Mesendoderm (in vitro differentiated cells): ENCODE data around the gene LDHD.
A peak's percentile ranks its signal among the peaks of the same experiment; 100 is the strongest.

Experiments used
- DNase-seq: peaks from one replicate; pipeline ENCODE4 v3.0.0; 2013
- H2AK5ac ChIP-seq: 2 replicates; pipeline ENCODE4 v1.6.1; 2013; ENCODE audit warnings: low read length, inconsistent platforms
- H2BK120ac ChIP-seq: 2 replicates; pipeline ENCODE4 v1.6.1; 2013; ENCODE audit warnings: low read depth, mild to moderate bottlenecking, low read length, moderate library complexity, mixed read lengths
- H2BK15ac ChIP-seq: replicated peaks from 2 replicates; pipeline ENCODE4 v1.6.1; 2013; ENCODE audit warnings: low read depth, mild to moderate bottlenecking, moderate library complexity
- H2BK5ac ChIP-seq: 2 replicates; pipeline ENCODE4 v1.6.1; 2013; ENCODE audit warnings: low read length, inconsistent platforms
- H3K18ac ChIP-seq: 2 replicates; pipeline ENCODE4 v1.6.1; 2013; ENCODE audit warnings: mild to moderate bottlenecking, low read length, mixed read lengths
- H3K23ac ChIP-seq: one replicate; pipeline ENCODE4 v1.6.1; 2013; ENCODE audit warnings: low read length
- H3K27ac ChIP-seq: 2 replicates; pipeline ENCODE4 v1.5.1; 2013; ENCODE audit warnings: low read depth, mild to moderate bottlenecking, inconsistent platforms, low read length, moderate library complexity
- H3K27me3 ChIP-seq: 2 replicates; pipeline ENCODE4 v1.6.1; 2013; ENCODE audit warnings: low read length, control low read depth, mild to moderate bottlenecking, inconsistent platforms; ENCODE audit not compliant: insufficient read depth, poor library complexity
- H3K36me3 ChIP-seq: 2 replicates; pipeline ENCODE4 v1.6.1; 2013; ENCODE audit warnings: low read length, inconsistent platforms; ENCODE audit not compliant: control insufficient read depth, insufficient read depth
- H3K4ac ChIP-seq: one replicate; pipeline ENCODE4 v1.6.1; 2013; ENCODE audit warnings: low read depth, mild to moderate bottlenecking, low read length, moderate library complexity
- H3K4me1 ChIP-seq: 2 replicates; pipeline ENCODE4 v1.6.1; 2013; ENCODE audit warnings: low read depth, low read length, inconsistent platforms; ENCODE audit not compliant: control insufficient read depth
- H3K4me2 ChIP-seq: 2 replicates; pipeline ENCODE4 v1.6.1; 2013; ENCODE audit warnings: low read length
- H3K4me3 ChIP-seq: 2 replicates; pipeline ENCODE4 v1.5.1; 2013; ENCODE audit warnings: mild to moderate bottlenecking, low read length
- H3K56ac ChIP-seq: one replicate; pipeline ENCODE4 v1.6.1; 2013; ENCODE audit warnings: low read length
- H3K79me1 ChIP-seq: 2 replicates; pipeline ENCODE4 v1.6.1; 2013; ENCODE audit warnings: low read length, inconsistent platforms
- H3K79me2 ChIP-seq: 2 replicates; pipeline ENCODE4 v1.6.1; 2013; ENCODE audit warnings: mild to moderate bottlenecking, low read length; ENCODE audit not compliant: control insufficient read depth, insufficient read depth
- H3K9ac ChIP-seq: 2 replicates; pipeline ENCODE4 v1.6.1; 2013; ENCODE audit warnings: low read length, inconsistent platforms
- H4K5ac ChIP-seq: one replicate; pipeline ENCODE4 v1.6.1; 2013; ENCODE audit warnings: low read length
- H4K8ac ChIP-seq: one replicate; pipeline ENCODE4 v1.6.1; 2013; ENCODE audit warnings: low read depth, mild to moderate bottlenecking, control low read depth, low read length, moderate library complexity
- WGBS: extraction: QIAGEN DNeasy Blood & Tissue Kit; methylation state at CpG from one replicate; pipeline ENCODE4 v1.1.7; 2013; ENCODE audit warnings: low lambda C conversion rate, missing lambda C conversion rate; ENCODE audit not compliant: insufficient coverage; ENCODE audit errors: extremely low coverage; 5-methylcytosine and 5-hydroxymethylcytosine counted together

The LDHD gene

DNA sequence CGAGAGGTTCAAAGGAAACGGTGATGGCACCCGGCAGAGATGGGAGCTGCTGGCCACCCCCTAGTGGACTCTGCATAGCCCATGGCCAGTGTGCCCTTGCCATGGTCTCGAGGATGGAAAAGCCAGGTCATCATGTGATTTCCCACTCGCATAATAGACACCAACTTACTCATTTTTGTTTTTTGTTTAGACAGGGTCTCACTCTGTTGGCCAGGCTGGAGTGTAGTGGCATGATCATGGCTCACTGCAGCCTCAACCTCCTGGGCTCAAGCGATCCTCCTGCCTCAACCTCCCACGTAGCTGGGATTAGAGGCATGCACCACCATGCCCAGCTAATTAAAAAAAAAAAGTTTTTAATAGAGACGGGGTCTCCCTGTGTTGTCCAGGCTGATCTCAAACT lies 27.6 kb downstream of the LDHD start:
- H2BK120ac ChIP-seq, result no peak overlapping the region
- no peak overlapping the region for H3K23ac ChIP-seq
- no peak overlapping the region for H3K18ac ChIP-seq
- no peak overlapping the region for H4K5ac ChIP-seq
- no peak overlapping the region for H4K8ac ChIP-seq
- H2BK15ac ChIP-seq, result no peak overlapping the region
- H3K4me1 ChIP-seq, result peaks cover 7% of the 10 kb centered on the region
- no peaks in the 10 kb centered on the region for H3K27me3 ChIP-seq
- H3K4ac ChIP-seq, result no peak overlapping the region
- H3K56ac ChIP-seq, result no peak overlapping the region
- H3K4me2 ChIP-seq, result no peak overlapping the region
- DNase-seq, result no peak
- H2AK5ac ChIP-seq, result no peak overlapping the region
- no peaks in the 10 kb centered on the region for H3K36me3 ChIP-seq
- no peak overlapping the region for H3K4me3 ChIP-seq
- peaks cover 34% of the 10 kb centered on the region for H3K79me1 ChIP-seq
- WGBS, result no CpG with 5 or more reads among the region's 8 CpGs
- H2BK5ac ChIP-seq, result no peak overlapping the region
- H3K27ac ChIP-seq, result no peak overlapping the region
- H3K79me2 ChIP-seq, result peaks cover 29% of the 10 kb centered on the region
- H3K9ac ChIP-seq, result no peak overlapping the region

GRCh38 chr16:75088216-75088615 lies 28.4 kb downstream of the LDHD start:
- Histone ChIP-seq H3K79me2 (peaks cover 31% of the 10 kb centered on the region), H2AK5ac (no peak overlapping the region), H4K5ac (no peak overlapping the region), H3K18ac (no peak overlapping the region), H3K36me3 (no peaks in the 10 kb centered on the region), H3K27me3 (no peaks in the 10 kb centered on the region), H3K4me2 (no peak overlapping the region), H3K4ac (no peak overlapping the region), H3K79me1 (peaks cover 38% of the 10 kb centered on the region), H3K23ac (no peak overlapping the region), H3K9ac (no peak overlapping the region), H2BK120ac (no peak overlapping the region), H3K4me3 (no peak overlapping the region), H3K4me1 (peaks cover 7% of the 10 kb centered on the region), H3K27ac (no peak overlapping the region), H4K8ac (no peak overlapping the region), H2BK5ac (no peak overlapping the region), H2BK15ac (no peak overlapping the region), H3K56ac (no peak overlapping the region)
- no CpG with 5 or more reads among the region's 3 CpGs for WGBS
- DNase-seq, result no peak

DNA sequence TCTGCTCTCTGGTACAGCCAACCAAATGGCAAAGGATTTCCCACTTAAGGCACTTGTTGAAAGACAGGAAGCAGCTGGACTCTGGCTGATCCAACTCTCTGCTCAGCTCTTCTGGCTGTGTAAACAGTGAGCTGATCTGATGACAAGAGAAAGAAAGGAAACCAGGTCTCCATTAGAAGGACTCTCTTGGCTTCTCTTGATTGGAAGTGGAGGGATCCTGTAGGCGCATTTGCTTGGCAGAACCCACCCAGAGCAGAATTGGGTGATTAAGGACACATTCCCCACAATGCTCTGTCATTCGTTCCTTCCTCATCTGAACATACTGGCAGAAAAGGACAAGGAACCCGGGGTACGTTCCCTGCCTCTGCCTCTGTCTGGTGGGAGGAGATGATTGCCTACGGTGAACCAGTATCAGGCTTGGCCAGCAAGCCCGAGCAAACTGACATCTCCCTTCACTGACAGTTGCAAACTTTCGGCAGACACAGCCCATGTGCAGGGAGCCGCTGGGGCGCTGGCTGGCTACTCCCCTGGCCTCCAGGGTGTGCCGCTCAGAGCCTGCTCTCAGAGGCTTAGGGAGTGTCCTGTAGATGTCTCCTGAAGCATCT lies 29.1 kb downstream of the LDHD start:
- Histone ChIP-seq H3K4me3 (no peak overlapping the region), H3K56ac (peak overlapping the region; percentile 30), H4K8ac (no peak overlapping the region), H3K4me1 (peaks cover 7% of the 10 kb centered on the region), H3K27ac (no peak overlapping the region), H2BK15ac (no peak overlapping the region), H4K5ac (no peak overlapping the region), H3K4me2 (no peak overlapping the region), H3K36me3 (no peaks in the 10 kb centered on the region), H3K9ac (no peak overlapping the region), H3K79me2 (peaks cover 31% of the 10 kb centered on the region), H3K27me3 (no peaks in the 10 kb centered on the region), H3K23ac (no peak overlapping the region), H3K18ac (no peak overlapping the region), H2BK120ac (no peak overlapping the region), H2BK5ac (no peak overlapping the region), H3K79me1 (peaks cover 38% of the 10 kb centered on the region), H3K4ac (no peak overlapping the region), H2AK5ac (no peak overlapping the region)
- DNase-seq, result no peak
- WGBS, result no CpG with 5 or more reads among the region's 10 CpGs

DNA sequence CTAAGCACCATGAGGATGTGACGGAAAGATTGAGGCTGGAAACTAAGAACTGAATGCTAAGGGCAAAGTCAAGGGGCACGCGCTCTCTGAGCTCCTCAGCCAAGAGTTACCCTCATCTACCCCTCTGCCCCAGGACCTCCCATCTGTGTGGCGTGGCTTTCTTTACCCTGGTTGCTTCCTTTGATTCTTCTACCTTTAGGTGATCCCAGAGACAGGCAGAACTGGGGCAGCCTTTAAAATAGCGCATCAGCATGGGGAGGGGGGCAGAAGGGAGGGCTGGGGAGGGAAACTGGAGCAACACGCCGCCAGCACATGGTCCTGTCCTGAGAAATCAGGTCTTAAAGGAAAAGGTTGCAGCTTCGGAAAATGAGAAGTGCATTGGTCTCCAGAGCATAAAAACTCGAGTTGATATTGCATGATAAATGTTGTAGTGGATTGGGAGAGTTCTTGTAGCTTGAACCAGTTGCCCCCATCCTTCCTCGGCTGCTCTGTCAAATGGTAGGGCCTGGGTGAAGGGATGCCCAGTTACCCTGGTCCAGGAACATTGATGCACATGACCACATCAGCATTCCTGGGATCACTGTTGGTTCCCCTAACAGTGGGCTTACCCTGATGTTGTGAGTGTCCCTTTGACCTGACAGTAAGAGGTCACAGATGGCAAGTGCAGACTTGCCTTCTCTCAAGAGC lies 29.7 kb downstream of the LDHD start:
- H3K9ac ChIP-seq, result peak overlapping the region; percentile 4
- H3K56ac ChIP-seq, result peak overlapping the region; percentile 30
- H3K79me2 ChIP-seq, result peaks cover 36% of the 10 kb centered on the region
- no CpG with 5 or more reads among the region's 10 CpGs for WGBS
- no peak overlapping the region for H2BK5ac ChIP-seq
- no peaks in the 10 kb centered on the region for H3K36me3 ChIP-seq
- H2BK120ac ChIP-seq, result no peak overlapping the region
- H2BK15ac ChIP-seq, result no peak overlapping the region
- peaks cover 44% of the 10 kb centered on the region for H3K79me1 ChIP-seq
- no peak overlapping the region for H4K8ac ChIP-seq
- no peaks in the 10 kb centered on the region for H3K27me3 ChIP-seq
- no peak overlapping the region for H3K18ac ChIP-seq
- no peak overlapping the region for H3K4ac ChIP-seq
- no peak for DNase-seq
- no peak overlapping the region for H3K4me2 ChIP-seq
- no peak overlapping the region for H2AK5ac ChIP-seq
- H4K5ac ChIP-seq, result no peak overlapping the region
- no peak overlapping the region for H3K23ac ChIP-seq
- H3K4me1 ChIP-seq, result peaks cover 7% of the 10 kb centered on the region
- no peak overlapping the region for H3K27ac ChIP-seq
- no peak overlapping the region for H3K4me3 ChIP-seq

GRCh38 chr16:75086281-75086680 lies 30.3 kb downstream of the LDHD start:
- peaks cover 49% of the 10 kb centered on the region for H3K79me1 ChIP-seq
- no peak overlapping the region for H2AK5ac ChIP-seq
- no peaks in the 10 kb centered on the region for H3K36me3 ChIP-seq
- H4K5ac ChIP-seq, result no peak overlapping the region
- H2BK15ac ChIP-seq, result no peak overlapping the region
- peaks cover 40% of the 10 kb centered on the region for H3K79me2 ChIP-seq
- H3K9ac ChIP-seq, result no peak overlapping the region
- H2BK5ac ChIP-seq, result no peak overlapping the region
- no peaks in the 10 kb centered on the region for H3K27me3 ChIP-seq
- no peak overlapping the region for H2BK120ac ChIP-seq
- H3K4me1 ChIP-seq, result peaks cover 7% of the 10 kb centered on the region
- H3K4me2 ChIP-seq, result no peak overlapping the region
- no peak for DNase-seq
- no peak overlapping the region for H3K4ac ChIP-seq
- no peak overlapping the region for H4K8ac ChIP-seq
- no peak overlapping the region for H3K4me3 ChIP-seq
- H3K56ac ChIP-seq, result no peak overlapping the region
- WGBS, result no CpG with 5 or more reads among the region's 1 CpG
- no peak overlapping the region for H3K18ac ChIP-seq
- H3K23ac ChIP-seq, result no peak overlapping the region
- H3K27ac ChIP-seq, result no peak overlapping the region

DNA sequence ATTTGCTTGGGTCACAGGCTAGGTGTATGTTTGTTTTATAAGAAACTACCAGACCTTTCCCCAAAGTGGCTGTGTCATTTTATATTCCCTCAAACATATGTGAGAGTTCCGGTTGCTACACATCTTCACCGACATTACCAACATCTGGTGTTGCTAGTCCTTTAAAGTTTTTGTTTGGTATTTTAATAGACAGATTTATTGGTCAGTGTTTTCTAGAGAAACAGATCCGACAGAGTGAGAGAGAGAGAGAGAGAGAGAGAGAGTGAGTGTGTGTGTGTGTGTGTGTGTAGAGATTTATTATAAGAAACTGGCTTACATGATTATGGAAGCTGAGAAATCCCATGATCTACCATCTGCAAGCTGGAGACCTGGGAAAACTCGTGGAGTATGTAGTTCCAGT lies 31.0 kb downstream of the LDHD start:
- Histone ChIP-seq H4K5ac (no peak overlapping the region), H4K8ac (no peak overlapping the region), H3K79me2 (peaks cover 39% of the 10 kb centered on the region), H3K4ac (no peak overlapping the region), H3K23ac (no peak overlapping the region), H2BK120ac (no peak overlapping the region), H3K36me3 (no peaks in the 10 kb centered on the region), H2BK5ac (no peak overlapping the region), H3K79me1 (peaks cover 49% of the 10 kb centered on the region), H3K9ac (no peak overlapping the region), H3K56ac (no peak overlapping the region), H2BK15ac (no peak overlapping the region), H3K4me1 (peaks cover 7% of the 10 kb centered on the region), H3K4me2 (no peak overlapping the region), H3K27me3 (no peaks in the 10 kb centered on the region), H2AK5ac (no peak overlapping the region), H3K4me3 (no peak overlapping the region), H3K18ac (no peak overlapping the region), H3K27ac (no peak overlapping the region)
- DNase-seq, result no peak
- WGBS, result no CpG with 5 or more reads among the region's 4 CpGs
